ENCODE results near the gene ACSL4.

- TF ChIP-seq SP1 (IDR thresholded peaks at IDR 0.05) (no peak), PKNOX1 (IDR thresholded peaks at IDR 0.05) (no peak), FOXK2 (IDR thresholded peaks at IDR 0.05) (no peak), FOXA1 (IDR thresholded peaks at IDR 0.05) (no peak)
These were observed 41.6 kb upstream of the ACSL4 start for GRCh38 chrX:109774706-109775105.
